T-cell (primary cell): ENCODE results near the gene SPP1. TPM values are rescaled to one million over a fixed set of nuclear protein-coding genes. Genes with fewer than 3 reads are reported as not detected.

ENCODE experiments used
- ATAC-seq, 4 experiments: fragments of 200-7000 bp in 3 of 4; fragments of 150-1000 bp in 1 of 4; cut with Tn5 transposase; replicated peaks in 1 of 4; 1 replicate in 3 of 4; 2 replicates in 1 of 4; pipeline ENCODE4 v1.10.0; 2021; ENCODE audit warnings: moderate library complexity in 3 of 4, mild to moderate bottlenecking in 2 of 4, moderate number of reproducible peaks in 1 of 4
- CTCF ChIA-PET, 2 donors: fragments of 300-600 bp; sonication (Branson Sonifier 250); formaldehyde crosslinking; loops; one replicate each; lab custom pipeline; 2022; ENCODE audit warnings: antibody characterized with exemption in 2 of 2; lab: Charles Lee
- POLR2A ChIA-PET, 2 donors: fragments of 300-600 bp; sonication (Branson Sonifier 250); formaldehyde crosslinking; loops; one replicate each; lab custom pipeline; 2022; ENCODE audit warnings: antibody characterized with exemption in 2 of 2; lab: Charles Lee
- DNase-seq, 35 experiments: peaks; one replicate each; pipeline versions ENCODE4 v3.0.0 to v3.0.0-alpha.2; 2013 to 2023
- H3K27ac ChIP-seq: one replicate; pipeline ENCODE4 v1.5.1; 2013; ENCODE audit warnings: low read length
- H3K27me3 ChIP-seq, 2 experiments: replicated peaks in 1 of 2; 1 replicate in 1 of 2; 2 replicates in 1 of 2; pipeline versions ENCODE4 v1.6.1 to v1.7.0; 2013; ENCODE audit warnings: low read length in 1 of 2, mixed read lengths in 1 of 2; ENCODE audit not compliant: control insufficient read depth in 2 of 2, insufficient read depth in 2 of 2; ENCODE audit errors: extremely low read depth in 1 of 2
- H3K36me3 ChIP-seq, 2 donors: 1 replicate in 1 of 2; 2 replicates in 1 of 2; pipeline versions ENCODE4 v1.6.1 to v1.7.0; 2013; ENCODE audit warnings: low read length in 1 of 2; ENCODE audit not compliant: control insufficient read depth in 2 of 2, insufficient read depth in 1 of 2; ENCODE audit errors: extremely low read depth in 1 of 2
- H3K4me1 ChIP-seq, 2 experiments: 1 replicate in 1 of 2; 2 replicates in 1 of 2; pipeline versions ENCODE4 v1.6.1 to v1.7.0; 2013; ENCODE audit warnings: low read length in 2 of 2, mixed read lengths in 1 of 2; ENCODE audit not compliant: insufficient read depth in 2 of 2, control insufficient read depth in 1 of 2; ENCODE audit errors: extremely low read depth in 1 of 2
- H3K4me3 ChIP-seq, 2 donors: 1 replicate in 1 of 2; 2 replicates in 1 of 2; pipeline versions ENCODE4 v1.5.1 to v1.7.0; 2013; ENCODE audit warnings: mild to moderate bottlenecking in 2 of 2, low read length in 1 of 2, moderate library complexity in 1 of 2; ENCODE audit not compliant: control insufficient read depth in 1 of 2; ENCODE audit errors: extremely low read depth in 1 of 2
- H3K9me3 ChIP-seq: 2 replicates; pipeline ENCODE4 v1.7.0; 2013
- H3K27ac Mint-ChIP-seq, 2 donors: one replicate each; pipeline ENCODE4 v1.8.0; 2020 to 2021; ENCODE audit warnings: mild to moderate bottlenecking in 2 of 2, mixed read lengths in 2 of 2
- H3K27me3 Mint-ChIP-seq, 2 donors: one replicate each; pipeline ENCODE4 v1.8.0; 2021 to 2022; ENCODE audit warnings: mixed read lengths in 2 of 2
- H3K36me3 Mint-ChIP-seq: one replicate; pipeline ENCODE4 v1.8.0; 2021; ENCODE audit warnings: mixed read lengths
- H3K4me1 Mint-ChIP-seq, 3 donors: one replicate each; pipeline ENCODE4 v1.8.0; 2020 to 2022; ENCODE audit warnings: mixed read lengths in 3 of 3, mild to moderate bottlenecking in 1 of 3
- H3K4me3 Mint-ChIP-seq, 3 donors: one replicate each; pipeline ENCODE4 v1.8.0; 2020 to 2022; ENCODE audit warnings: mild to moderate bottlenecking in 3 of 3, mixed read lengths in 3 of 3, moderate library complexity in 3 of 3
- H3K9me3 Mint-ChIP-seq, 3 donors: one replicate each; pipeline ENCODE4 v1.8.0; 2020 to 2022; ENCODE audit warnings: mixed read lengths in 3 of 3
- WGBS: methylation state at CpG from one replicate; pipeline ENCODE4 v1.1.5; 2013; ENCODE audit warnings: missing lambda C conversion rate; ENCODE audit not compliant: insufficient coverage; 5-methylcytosine and 5-hydroxymethylcytosine counted together
- total RNA-seq, 35 experiments: library from RNA in 6 of 35; stranded (reverse) in 6 of 35; fragments of 120-200 nt in 1 of 35; gene quantifications; one replicate each; pipeline versions ENCODE4 v1.2.1 to v1.2.4 and lab custom pipeline; 2013 to 2026

Gene SPP1
- total RNA-seq, 5 donors from 2014 or later (not counting 1 experiment from before 2014, with no cell fraction given): 0.69 to 1.1 (median 0.89) TPM; not detected in 2

- H3K36me3 Mint-ChIP-seq: no peaks in the 10 kb centered on the region
- ATAC-seq: no peak
- H3K27me3 Mint-ChIP-seq: peaks cover 0 to 11% of the 10 kb centered on the region in 2 donors
- no peak overlapping the region for H3K4me3 Mint-ChIP-seq
- DNase-seq: no peak
- H3K27ac Mint-ChIP-seq: no peak overlapping the region
- Histone ChIP-seq H3K4me1 (peaks cover 0 to 5% of the 10 kb centered on the region in 2 experiments), H3K27me3 (no peaks in the 10 kb centered on the region), H3K36me3 (no peaks in the 10 kb centered on the region), H3K4me3 (no peak overlapping the region), H3K9me3 (no peaks in the 10 kb centered on the region), H3K27ac (no peak overlapping the region)
- no peaks in the 10 kb centered on the region for H3K9me3 Mint-ChIP-seq
- no CpG with 5 or more reads among the region's 4 CpGs for WGBS
- POLR2A ChIA-PET: no interaction called here
- CTCF ChIA-PET: no interaction called here
- peaks cover 6 to 9% (median 8%) of the 10 kb centered on the region in 3 donors for H3K4me1 Mint-ChIP-seq
Measured at GRCh38 chr4:88002786-88003185, 27.3 kb downstream of the SPP1 start.

GRCh38 chr4:88003261-88003660 is 27.7 kb downstream of the SPP1 start:
- ChIA-PET CTCF (no interaction called here), POLR2A (no interaction called here)
- H3K36me3 ChIP-seq: no peaks in the 10 kb centered on the region
- H3K4me3 ChIP-seq: no peak overlapping the region
- H3K27ac ChIP-seq: no peak overlapping the region
- H3K27ac Mint-ChIP-seq: no peak overlapping the region
- ATAC-seq: no peak
- H3K4me1 Mint-ChIP-seq: peaks cover 6 to 9% (median 8%) of the 10 kb centered on the region in 3 donors
- no peak overlapping the region for H3K4me3 Mint-ChIP-seq
- no peaks in the 10 kb centered on the region for H3K9me3 ChIP-seq
- no peaks in the 10 kb centered on the region for H3K27me3 ChIP-seq
- H3K9me3 Mint-ChIP-seq: no peaks in the 10 kb centered on the region
- WGBS: 77% methylated on average over 3 of the region's 3 CpGs
- H3K27me3 Mint-ChIP-seq: peaks cover 0 to 11% of the 10 kb centered on the region in 2 donors
- H3K4me1 ChIP-seq: peaks cover 0 to 5% of the 10 kb centered on the region in 2 experiments
- no peaks in the 10 kb centered on the region for H3K36me3 Mint-ChIP-seq
- no peak for DNase-seq

- CTCF ChIA-PET: interaction anchor here in 1 of 2 donors (0.6 to 0.8 kb wide), 2 partner anchors 50 to 510 kb away, joined by 3 to 4 read pairs; no protein-coding TSS in a partner anchor
- no peak overlapping the region for H3K4me3 Mint-ChIP-seq
Measured at GRCh38 chr4:88005076-88005475, 29.6 kb downstream of the SPP1 start.

GRCh38 chr4:88005946-88006345 is 30.4 kb downstream of the SPP1 start:
- no peaks in the 10 kb centered on the region for H3K9me3 Mint-ChIP-seq
- CTCF ChIA-PET: interaction anchor here in 1 of 2 donors (0.6 kb wide), 1 partner anchor 49 kb away, joined by 3 read pairs; no protein-coding TSS in a partner anchor
- H3K4me1 Mint-ChIP-seq: peaks cover 26% of the 10 kb centered on the region in 3 donors
- WGBS: 100% methylated on average over 1 of the region's 10 CpGs
- Histone ChIP-seq H3K4me1 (peaks cover 2 to 10% of the 10 kb centered on the region in 2 experiments), H3K9me3 (no peaks in the 10 kb centered on the region), H3K4me3 (no peak overlapping the region), H3K36me3 (no peaks in the 10 kb centered on the region), H3K27me3 (no peaks in the 10 kb centered on the region), H3K27ac (no peak overlapping the region)
- H3K4me3 Mint-ChIP-seq: peak overlapping the region; percentile 81 to 94 (median 81)
- peaks cover 0 to 13% of the 10 kb centered on the region in 2 donors for H3K27me3 Mint-ChIP-seq
- H3K27ac Mint-ChIP-seq: no peak overlapping the region
- DNase-seq (no peak), ATAC-seq (no peak)
- no peaks in the 10 kb centered on the region for H3K36me3 Mint-ChIP-seq
- POLR2A ChIA-PET: no interaction called here

More at GRCh38 chr4:88005076-88005475, 29.6 kb downstream of the SPP1 start:
- H3K9me3 ChIP-seq: no peaks in the 10 kb centered on the region
- H3K27ac ChIP-seq: no peak overlapping the region
- POLR2A ChIA-PET: no interaction called here
- H3K36me3 ChIP-seq: no peaks in the 10 kb centered on the region
- Mint-ChIP-seq H3K36me3 (no peaks in the 10 kb centered on the region), H3K27me3 (peaks cover 0 to 13% of the 10 kb centered on the region in 2 donors), H3K27ac (no peak overlapping the region), H3K9me3 (no peaks in the 10 kb centered on the region), H3K4me1 (peaks cover 19% of the 10 kb centered on the region in 3 donors)
- DNase-seq (no peak), ATAC-seq (no peak)
- H3K27me3 ChIP-seq: no peaks in the 10 kb centered on the region
- 89% methylated on average over 1 of the region's 2 CpGs for WGBS
- peaks cover 2 to 10% of the 10 kb centered on the region in 2 experiments for H3K4me1 ChIP-seq
- no peak overlapping the region for H3K4me3 ChIP-seq

GRCh38 chr4:88006956-88007303 is 31.4 kb downstream of the SPP1 start:
- Histone ChIP-seq H3K36me3 (no peaks in the 10 kb centered on the region), H3K4me3 (peak overlapping the region in 1 of 2 donors; percentile 30), H3K9me3 (no peaks in the 10 kb centered on the region), H3K4me1 (peaks cover 2 to 10% of the 10 kb centered on the region in 2 experiments), H3K27ac (no peak overlapping the region), H3K27me3 (no peaks in the 10 kb centered on the region)
- Mint-ChIP-seq H3K27ac (peak overlapping the region in 1 of 2 donors; percentile 29), H3K4me3 (peak overlapping the region; percentile 81 to 94 (median 81)), H3K4me1 (peaks cover 26 to 29% (median 28%) of the 10 kb centered on the region in 3 donors), H3K9me3 (no peaks in the 10 kb centered on the region), H3K27me3 (peaks cover 0 to 13% of the 10 kb centered on the region in 2 donors), H3K36me3 (no peaks in the 10 kb centered on the region)
- ChIA-PET POLR2A (no interaction called here), CTCF (no interaction called here)
- DNase-seq (no peak), ATAC-seq (no peak)
- 98% methylated on average over 6 of the region's 10 CpGs for WGBS

- Mint-ChIP-seq H3K9me3 (no peaks in the 10 kb centered on the region), H3K36me3 (no peaks in the 10 kb centered on the region), H3K4me1 (peaks cover 29 to 32% (median 29%) of the 10 kb centered on the region in 3 donors), H3K27ac (peak within 1 kb of the TSS in 1 of 2 donors; percentile 29), H3K27me3 (peaks cover 0 to 13% of the 10 kb centered on the region in 2 donors), H3K4me3 (peak within 1 kb of the TSS; percentile 86 to 94 (median 94))
- H3K27me3 ChIP-seq: no peaks in the 10 kb centered on the region
- peaks cover 2 to 10% of the 10 kb centered on the region in 2 experiments for H3K4me1 ChIP-seq
- ChIA-PET POLR2A (no interaction called here), CTCF (no interaction called here)
- peak; percentile 95 for ATAC-seq
- H3K9me3 ChIP-seq: no peaks in the 10 kb centered on the region
- H3K27ac ChIP-seq: no peak within 1 kb of the TSS
- under 1% methylated on average over 109 of the region's 116 CpGs for WGBS
- peak; percentile 8 to 78 (median 52) for DNase-seq
- H3K36me3 ChIP-seq: no peaks in the 10 kb centered on the region
- peak within 1 kb of the TSS; percentile 51 to 78 for H3K4me3 ChIP-seq
Measured at GRCh38 chr4:88007304-88008121, 32.0 kb downstream of the SPP1 start, which contains the start of gene PKD2. Gene PKD2, plus strand, starts transcription at chr4:88007635. Its CDS starts 99 bp downstream, at chr4:88007734.
